BLaER1 (cell line): ENCODE results near the gene KREMEN1.

Experiments used
- H3K27ac ChIP-seq: shearing (Covaris generic); formaldehyde crosslinking; 2 replicates; pipeline ENCODE4 v1.8.1; 2022
- H3K27me3 ChIP-seq: shearing (Covaris generic); formaldehyde crosslinking; 2 replicates; pipeline ENCODE4 v1.8.1; 2022
- H3K36me3 ChIP-seq: shearing (Covaris generic); formaldehyde crosslinking; 2 replicates; pipeline ENCODE4 v1.8.1; 2022
- H3K4me1 ChIP-seq: shearing (Covaris generic); formaldehyde crosslinking; 2 replicates; pipeline ENCODE4 v1.8.1; 2022
- H3K4me2 ChIP-seq: shearing (Covaris generic); formaldehyde crosslinking; 2 replicates; pipeline ENCODE4 v1.8.1; 2022
- H3K4me3 ChIP-seq: shearing (Covaris generic); formaldehyde crosslinking; 2 replicates; pipeline ENCODE4 v1.8.1; 2022
- H3K9ac ChIP-seq: shearing (Covaris generic); formaldehyde crosslinking; 2 replicates; pipeline ENCODE4 v1.8.1; 2022
- H3K9me3 ChIP-seq: shearing (Covaris generic); formaldehyde crosslinking; 2 replicates; pipeline ENCODE4 v1.8.1; 2022
- H4K20me1 ChIP-seq: shearing (Covaris generic); formaldehyde crosslinking; 2 replicates; pipeline ENCODE4 v1.8.1; 2022
- Cebpa-rat ChIP-seq: shearing (Covaris generic); IDR thresholded peaks from 2 replicates; pipeline ENCODE4 v1.8.1; 2022

KREMEN1 gene

DNA sequence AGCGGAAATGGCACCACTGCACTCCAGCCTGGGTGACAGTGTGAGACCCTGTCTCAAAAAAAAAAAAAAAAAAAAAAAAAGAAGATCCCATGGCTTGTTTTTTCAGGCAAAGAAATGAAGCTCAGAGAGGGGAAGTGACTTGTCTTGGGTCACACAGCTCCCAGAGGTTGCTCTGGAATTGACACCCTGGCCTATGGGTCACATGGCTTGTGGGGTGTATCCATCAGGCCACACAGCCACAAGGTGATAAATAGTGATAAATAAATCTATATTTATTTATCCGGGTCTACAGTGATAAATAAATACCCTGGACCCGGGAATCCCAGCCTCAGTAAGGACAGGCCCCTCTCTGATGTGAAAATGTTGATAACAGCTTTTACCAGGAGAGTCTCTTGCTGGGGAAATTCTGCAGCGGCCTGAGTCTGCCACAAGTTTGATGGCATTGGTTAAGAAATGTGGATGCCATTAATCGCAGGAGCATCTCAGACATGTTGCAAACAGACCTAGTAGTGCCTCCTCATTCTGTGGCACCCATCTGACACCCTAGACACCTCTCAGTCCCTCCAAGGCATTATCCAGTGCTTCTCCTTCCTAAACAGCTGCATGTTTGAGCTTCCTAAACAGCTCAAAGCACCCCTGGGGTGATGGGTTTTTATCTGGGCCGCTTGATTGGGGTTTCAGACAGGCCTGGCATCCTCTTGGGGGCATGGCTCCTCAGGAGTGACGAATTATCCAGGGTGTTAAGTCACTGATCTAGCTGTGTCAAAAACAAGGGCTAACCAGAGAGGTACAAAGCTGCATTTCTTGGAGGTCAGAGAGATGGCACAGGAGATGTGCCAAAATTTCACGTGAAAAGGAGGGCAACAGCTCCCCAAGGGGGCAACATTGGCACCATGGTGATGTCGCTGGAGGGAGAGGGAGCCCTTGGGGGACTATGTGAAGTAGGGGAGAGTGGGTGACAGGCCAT is 130.9 kb downstream of the KREMEN1 start:
- Histone ChIP-seq H3K4me1 (peaks cover 71% of the 10 kb centered on the region), H3K9ac (no peak overlapping the region), H3K27me3 (peaks cover 84% of the 10 kb centered on the region), H3K4me3 (no peak overlapping the region), H4K20me1 (peaks cover 92% of the 10 kb centered on the region), H3K27ac (no peak overlapping the region), H3K36me3 (no peaks in the 10 kb centered on the region), H3K4me2 (peak overlapping the region; percentile 92), H3K9me3 (no peaks in the 10 kb centered on the region)
- TF ChIP-seq Cebpa-rat = no peak

DNA sequence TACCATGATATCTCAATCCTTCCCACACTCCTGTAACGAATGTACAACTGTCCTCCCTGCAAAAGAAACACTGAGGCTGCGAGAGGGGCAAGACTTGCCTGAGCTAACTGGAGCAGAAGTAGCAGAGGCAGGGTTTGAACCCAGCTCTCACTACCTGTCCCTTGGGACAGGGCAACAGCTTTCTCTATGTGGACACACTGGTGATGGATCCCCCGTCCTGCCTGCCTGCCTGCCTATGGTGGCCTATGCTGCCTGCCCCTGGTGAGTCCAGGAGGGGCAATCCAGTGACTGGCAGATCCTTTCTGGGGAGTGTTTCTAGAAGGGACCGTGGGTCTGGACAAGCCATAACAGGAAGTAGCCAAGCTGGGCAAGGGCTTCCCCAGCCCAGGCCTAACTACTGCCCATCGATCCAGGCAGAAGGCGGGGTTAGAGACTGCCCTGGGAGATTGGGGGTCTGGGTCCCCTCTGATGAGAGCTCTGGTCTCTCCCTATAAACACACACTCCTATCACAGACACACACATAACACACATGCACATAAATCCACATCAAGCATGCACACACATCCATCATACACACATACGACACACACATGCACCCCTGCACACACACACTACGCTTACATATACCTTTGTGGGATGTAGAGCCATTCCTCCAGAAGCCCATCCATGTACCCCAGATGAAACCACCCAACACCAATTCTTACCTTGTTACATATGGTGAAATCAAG is 131.8 kb downstream of the KREMEN1 start:
- peak overlapping the region; percentile 92 for H3K4me2 ChIP-seq
- H3K4me3 ChIP-seq = no peak overlapping the region
- no peak overlapping the region for H3K9ac ChIP-seq

DNA sequence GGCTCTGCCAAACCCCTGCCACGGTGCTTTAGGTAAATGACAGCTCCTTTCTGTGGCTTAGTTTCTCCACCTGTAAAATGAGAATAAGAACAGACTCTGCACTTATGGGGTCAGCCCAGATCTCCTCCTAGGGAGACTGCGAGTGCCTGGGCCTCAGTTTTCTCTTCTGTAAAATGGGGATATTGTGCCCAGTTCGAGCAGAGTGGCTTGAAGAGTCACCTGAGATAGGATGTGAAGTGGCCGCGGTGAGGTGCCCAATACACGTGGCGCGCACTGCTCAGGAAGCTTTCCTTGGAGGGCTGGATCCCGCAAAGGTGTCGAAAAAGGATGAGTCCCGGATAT is 132.4 kb downstream of the KREMEN1 start:
- Histone ChIP-seq H3K9ac (no peak overlapping the region), H3K4me2 (peak overlapping the region; percentile 90; the same call in 1 of the 2 replicates), H3K27me3 (peaks cover 90% of the 10 kb centered on the region), H3K27ac (no peak overlapping the region), H4K20me1 (peaks cover 99% of the 10 kb centered on the region), H3K4me1 (peaks cover 72% of the 10 kb centered on the region), H3K36me3 (no peaks in the 10 kb centered on the region), H3K4me3 (peak overlapping the region; percentile 59), H3K9me3 (no peaks in the 10 kb centered on the region)
- no peak for TF ChIP-seq Cebpa-rat

More for the DNA sequence above, 131.8 kb downstream of the KREMEN1 start:
- Histone ChIP-seq H3K27ac (no peak overlapping the region), H3K9me3 (no peaks in the 10 kb centered on the region), H3K4me1 (peaks cover 76% of the 10 kb centered on the region), H3K27me3 (peaks cover 90% of the 10 kb centered on the region), H3K36me3 (no peaks in the 10 kb centered on the region), H4K20me1 (peaks cover 100% of the 10 kb centered on the region)
- TF ChIP-seq Cebpa-rat = no peak

DNA sequence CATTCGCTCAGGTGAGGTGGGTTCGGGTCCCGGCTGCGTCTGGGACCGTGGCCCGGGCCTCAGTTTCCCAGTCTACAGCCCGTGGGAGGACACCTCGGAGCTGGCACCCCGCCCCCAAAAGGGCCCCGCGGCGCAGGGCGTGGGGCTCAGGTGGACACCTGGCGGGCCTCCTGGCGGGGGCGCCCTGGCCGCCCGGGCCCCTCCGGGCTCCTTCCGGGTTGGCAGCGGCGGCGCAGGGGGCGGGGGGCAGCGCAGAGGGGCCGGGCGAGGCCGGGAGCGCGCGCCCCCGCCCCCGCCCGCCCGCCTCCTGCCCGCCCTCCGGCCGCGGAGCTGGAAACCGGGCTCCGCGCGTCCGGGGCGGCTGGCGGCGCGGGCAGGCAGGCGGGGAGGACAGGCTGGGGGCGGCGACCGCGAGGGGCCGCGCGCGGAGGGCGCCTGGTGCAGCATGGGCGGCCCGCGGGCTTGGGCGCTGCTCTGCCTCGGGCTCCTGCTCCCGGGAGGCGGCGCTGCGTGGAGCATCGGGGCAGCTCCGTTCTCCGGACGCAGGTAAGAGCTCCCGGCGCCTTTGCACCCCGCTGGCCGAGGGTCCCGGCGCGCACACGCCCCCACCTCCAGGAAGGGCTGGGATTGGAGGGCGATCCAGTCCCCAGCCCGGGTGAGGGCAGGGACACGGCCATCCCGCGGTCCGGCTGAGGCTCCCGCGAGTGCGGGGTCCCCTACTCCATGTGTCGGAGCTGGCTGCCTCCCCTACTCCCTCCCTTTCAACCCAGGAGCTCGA is 132.9 kb downstream of the KREMEN1 start, which contains the start of gene EMID1:
Gene EMID1 (plus strand): TSS at position 303 of the 778 bp plus-strand sequence. CDS start 143 bp downstream, at position 446.
- H3K27ac ChIP-seq = no peak within 1 kb of the TSS
- H3K4me1 ChIP-seq = peaks cover 71% of the 10 kb centered on the region
- H3K9ac ChIP-seq = no peak within 1 kb of the TSS
- H3K36me3 ChIP-seq = no peaks in the 10 kb centered on the region
- H3K9me3 ChIP-seq = no peaks in the 10 kb centered on the region
- no peak for TF ChIP-seq Cebpa-rat
- peaks cover 90% of the 10 kb centered on the region for H3K27me3 ChIP-seq
- H3K4me2 ChIP-seq = peak within 1 kb of the TSS; percentile 90
- peak within 1 kb of the TSS; percentile 59 for H3K4me3 ChIP-seq
- peaks cover 99% of the 10 kb centered on the region for H4K20me1 ChIP-seq

DNA sequence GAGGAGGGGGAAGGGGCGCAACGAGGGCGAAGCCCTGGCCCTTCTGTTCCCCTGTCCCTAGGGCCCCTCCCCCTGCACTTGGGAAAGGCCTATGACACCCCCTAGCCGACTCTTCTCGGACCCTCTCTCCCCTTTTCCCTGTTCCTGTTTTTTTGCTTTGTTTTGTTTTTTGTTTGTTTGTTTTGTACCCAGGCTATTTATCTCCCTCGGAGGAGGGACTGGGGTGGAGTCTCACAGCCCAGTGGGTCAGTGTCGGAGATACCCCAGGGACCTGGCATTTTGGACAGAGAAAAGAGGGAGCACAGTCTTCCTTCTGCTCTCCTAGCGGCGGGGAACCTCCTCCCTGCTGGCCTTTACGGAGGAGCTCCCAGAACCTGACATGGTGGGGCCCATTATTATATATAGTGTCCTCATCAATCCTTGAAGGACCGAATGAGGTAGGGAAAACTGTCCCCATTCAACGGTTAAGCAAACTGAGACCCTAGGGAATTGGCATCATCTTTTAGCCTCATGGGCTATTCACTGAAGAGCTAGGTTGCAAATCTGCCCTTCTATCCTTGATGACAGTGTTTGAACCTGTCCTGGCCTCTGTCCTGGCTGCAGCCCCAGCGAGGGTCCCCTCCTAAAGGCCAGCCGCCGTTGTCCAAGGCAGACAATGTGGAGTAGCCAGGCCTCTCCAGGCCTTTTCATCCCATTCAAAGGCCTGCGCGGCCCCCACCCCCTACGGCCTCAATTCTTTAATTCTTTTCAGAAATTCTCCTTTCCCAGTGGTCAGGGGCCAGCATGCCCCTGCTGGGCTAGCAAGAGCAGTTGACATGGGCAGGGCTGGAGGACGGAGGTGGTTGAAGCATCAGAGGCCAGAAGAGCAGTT is 133.8 kb downstream of the KREMEN1 start:
- no peaks in the 10 kb centered on the region for H3K36me3 ChIP-seq
- TF ChIP-seq Cebpa-rat = no peak
- H3K27me3 ChIP-seq = peaks cover 90% of the 10 kb centered on the region
- no peaks in the 10 kb centered on the region for H3K9me3 ChIP-seq
- peak overlapping the region; percentile 90 for H3K4me2 ChIP-seq
- H4K20me1 ChIP-seq = peaks cover 98% of the 10 kb centered on the region
- no peak overlapping the region for H3K27ac ChIP-seq
- H3K4me3 ChIP-seq = peak overlapping the region; percentile 59
- H3K4me1 ChIP-seq = peaks cover 68% of the 10 kb centered on the region
- no peak overlapping the region for H3K9ac ChIP-seq

DNA sequence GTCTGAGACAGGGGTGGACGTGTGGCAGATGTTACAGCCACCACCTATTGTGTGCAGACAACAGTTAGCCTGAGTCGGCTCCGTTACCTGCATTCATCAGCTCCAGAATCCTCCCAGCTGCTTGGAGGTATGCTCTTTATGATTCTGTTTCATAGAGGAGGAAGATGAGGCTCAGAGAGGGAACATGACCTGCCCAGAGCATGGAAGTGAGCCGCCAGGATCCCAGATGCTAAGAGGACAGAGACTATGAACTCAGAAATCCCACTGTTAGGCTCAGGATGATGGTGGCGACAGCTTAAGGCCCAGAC is 134.4 kb downstream of the KREMEN1 start:
- H3K9me3 ChIP-seq = no peaks in the 10 kb centered on the region
- no peak overlapping the region for H3K4me3 ChIP-seq
- H3K4me1 ChIP-seq = peaks cover 62% of the 10 kb centered on the region
- peaks cover 95% of the 10 kb centered on the region for H4K20me1 ChIP-seq
- H3K27me3 ChIP-seq = peaks cover 89% of the 10 kb centered on the region
- no peak overlapping the region for H3K27ac ChIP-seq
- H3K36me3 ChIP-seq = no peaks in the 10 kb centered on the region
- no peak overlapping the region for H3K9ac ChIP-seq
- TF ChIP-seq Cebpa-rat = no peak
- H3K4me2 ChIP-seq = no peak overlapping the region

DNA sequence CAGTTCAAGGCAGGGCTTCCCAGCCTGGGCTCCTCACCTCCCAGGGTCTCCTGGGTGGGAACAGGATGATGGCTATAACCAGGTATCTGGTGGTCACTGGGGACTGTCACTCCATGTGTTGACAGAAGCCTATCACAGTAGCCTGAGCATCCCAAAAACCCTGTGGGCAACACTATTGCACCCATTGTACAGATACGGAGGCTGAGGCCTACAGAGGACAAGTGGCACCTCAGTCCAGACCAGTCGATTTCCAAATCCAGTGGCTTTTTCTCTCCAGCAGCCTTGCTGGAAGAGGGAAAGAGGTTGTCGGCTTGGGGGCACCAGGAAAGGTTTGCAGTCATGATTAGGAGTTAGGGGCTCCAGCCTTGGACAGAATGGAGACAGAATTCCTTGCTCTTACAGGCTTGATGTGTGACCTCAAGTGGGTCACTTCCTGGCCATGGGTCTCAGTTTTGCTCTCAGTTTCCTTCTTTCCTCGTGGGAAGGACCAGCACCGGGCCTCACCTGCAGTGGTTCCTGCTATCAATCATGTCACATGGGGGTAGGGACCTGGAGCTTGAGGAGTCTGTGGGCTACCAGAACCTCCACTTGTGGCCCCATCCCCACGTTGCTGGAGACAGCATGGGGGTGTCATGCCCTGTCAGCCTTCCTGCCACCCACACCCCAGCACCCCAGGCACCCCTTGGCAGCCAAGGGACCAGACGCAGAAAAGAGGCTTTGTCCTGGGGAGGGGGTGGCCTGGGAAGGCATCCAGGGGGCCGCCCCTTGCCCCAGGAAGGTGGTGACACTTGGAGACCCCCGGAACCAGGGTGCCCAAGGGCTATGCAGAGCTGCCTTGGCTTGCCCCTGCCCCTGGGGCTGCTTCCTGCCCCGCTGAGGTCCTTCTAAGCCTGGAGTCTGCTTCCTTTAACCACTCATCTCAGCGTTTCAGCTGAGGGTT is 135.0 kb downstream of the KREMEN1 start:
- Histone ChIP-seq H3K9me3 (no peaks in the 10 kb centered on the region), H3K27ac (no peak overlapping the region), H3K9ac (no peak overlapping the region), H3K27me3 (peaks cover 93% of the 10 kb centered on the region), H3K4me2 (peak overlapping the region; percentile 82), H3K36me3 (no peaks in the 10 kb centered on the region), H3K4me1 (peaks cover 56% of the 10 kb centered on the region), H3K4me3 (no peak overlapping the region), H4K20me1 (peaks cover 89% of the 10 kb centered on the region)
- TF ChIP-seq Cebpa-rat = no peak

DNA sequence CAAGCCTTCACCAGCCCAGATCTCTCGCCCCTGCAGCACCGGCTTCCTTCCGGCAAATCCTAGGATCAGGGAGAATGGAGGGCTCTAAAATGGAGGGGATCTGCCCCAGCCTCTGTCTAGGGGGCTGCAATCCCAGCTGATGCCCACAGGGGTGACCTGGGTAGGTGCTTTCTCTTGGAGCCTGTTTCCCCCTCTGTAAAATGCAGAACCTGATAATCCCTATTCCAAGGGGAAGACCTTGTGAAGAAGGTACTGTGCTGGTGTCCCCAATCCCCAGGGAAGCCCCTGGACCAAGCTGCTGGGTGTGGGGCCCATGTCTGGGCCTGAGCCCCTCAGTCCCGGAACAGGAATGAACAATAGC is 135.6 kb downstream of the KREMEN1 start:
- H3K9ac ChIP-seq = no peak overlapping the region
- no peak overlapping the region for H3K4me3 ChIP-seq
- no peak overlapping the region for H3K27ac ChIP-seq
- H3K4me2 ChIP-seq = peak overlapping the region; percentile 82
- TF ChIP-seq Cebpa-rat = no peak
- H3K4me1 ChIP-seq = peaks cover 50% of the 10 kb centered on the region
- no peaks in the 10 kb centered on the region for H3K36me3 ChIP-seq
- H3K9me3 ChIP-seq = no peaks in the 10 kb centered on the region
- peaks cover 96% of the 10 kb centered on the region for H3K27me3 ChIP-seq
- peaks cover 82% of the 10 kb centered on the region for H4K20me1 ChIP-seq
